Measurements from ENCODE around the gene CACNA1I. TPM values are rescaled to one million over a fixed set of nuclear protein-coding genes. Genes with fewer than 3 reads are reported as not detected.
A peak's percentile ranks its signal among the peaks of the same experiment; 100 is the strongest.

CACNA1I gene
- total and polyA plus RNA-seq, 4 donors: 0.16 to 0.33 TPM; not detected in 2

- ATAC-seq (ENCODE audit: low FRiP score): no peak
- Histone ChIP-seq H3K4me3 (ENCODE audit: low read length in 2 of 2) (no peak overlapping the region), H3K27ac (ENCODE audit: low read depth in 1 of 2, low read length in 2 of 2) (no peak overlapping the region), H3K4me1 (ENCODE audit: control insufficient read depth in 1 of 2, insufficient read depth in 2 of 2, low read length in 2 of 2) (no peaks in the 10 kb centered on the region), H3K9me3 (ENCODE audit: control insufficient read depth, low read length) (no peaks in the 10 kb centered on the region), H3K36me3 (ENCODE audit: control insufficient read depth in 1 of 2, insufficient read depth in 2 of 2, low read length in 1 of 2) (no peaks in the 10 kb centered on the region), H3K27me3 (ENCODE audit: control insufficient read depth in 1 of 2, insufficient read depth in 2 of 2, low read length in 1 of 2) (no peaks in the 10 kb centered on the region)
- WGBS, 2 donors: 90 to 92% methylated on average over 8 of the region's 8 CpGs
- intact Hi-C loops (cut with DNase I): no loop called here
- no peak for DNase-seq
These were observed 10.8 kb downstream of the CACNA1I start for GRCh38 chr22:39581303-39581702.

GRCh38 chr22:39583066-39583667 is 12.6 kb downstream of the CACNA1I start:
- 53 to 72% methylated on average over 3 of the region's 3 CpGs for WGBS, 2 donors
- H3K9me3 ChIP-seq (ENCODE audit: control insufficient read depth, low read length): no peaks in the 10 kb centered on the region
- no peaks in the 10 kb centered on the region for H3K4me1 ChIP-seq (ENCODE audit: control insufficient read depth in 1 of 2, insufficient read depth in 2 of 2, low read length in 2 of 2)
- no peak for DNase-seq
- ATAC-seq (ENCODE audit: low FRiP score): no peak
- intact Hi-C loops (cut with DNase I): no loop called here
- H3K36me3 ChIP-seq (ENCODE audit: control insufficient read depth in 1 of 2, insufficient read depth in 2 of 2, low read length in 1 of 2): no peaks in the 10 kb centered on the region
- no peaks in the 10 kb centered on the region for H3K27me3 ChIP-seq (ENCODE audit: control insufficient read depth in 1 of 2, insufficient read depth in 2 of 2, low read length in 1 of 2)
- no peak overlapping the region for H3K4me3 ChIP-seq (ENCODE audit: low read length in 2 of 2)
- no peak overlapping the region for H3K27ac ChIP-seq (ENCODE audit: low read depth in 1 of 2, low read length in 2 of 2)

- H3K27me3 ChIP-seq (ENCODE audit: control insufficient read depth in 1 of 2, insufficient read depth in 2 of 2, low read length in 1 of 2): no peaks in the 10 kb centered on the region
- no peaks in the 10 kb centered on the region for H3K36me3 ChIP-seq (ENCODE audit: control insufficient read depth in 1 of 2, insufficient read depth in 2 of 2, low read length in 1 of 2)
- intact Hi-C loops (cut with DNase I): no loop called here
- no peak for ATAC-seq (ENCODE audit: low FRiP score)
- H3K27ac ChIP-seq (ENCODE audit: low read depth in 1 of 2, low read length in 2 of 2): no peak overlapping the region
- no peaks in the 10 kb centered on the region for H3K4me1 ChIP-seq (ENCODE audit: control insufficient read depth in 1 of 2, insufficient read depth in 2 of 2, low read length in 2 of 2)
- no peak for DNase-seq
- 75 to 80% methylated on average over 11 of the region's 11 CpGs for WGBS, 2 donors
- no peaks in the 10 kb centered on the region for H3K9me3 ChIP-seq (ENCODE audit: control insufficient read depth, low read length)
- H3K4me3 ChIP-seq (ENCODE audit: low read length in 2 of 2): no peak overlapping the region
These were observed 19.3 kb downstream of the CACNA1I start for GRCh38 chr22:39589875-39590274.

- Histone ChIP-seq H3K4me3 (ENCODE audit: low read length in 2 of 2) (no peak overlapping the region), H3K27me3 (ENCODE audit: control insufficient read depth in 1 of 2, insufficient read depth in 2 of 2, low read length in 1 of 2) (no peaks in the 10 kb centered on the region), H3K27ac (ENCODE audit: low read depth in 1 of 2, low read length in 2 of 2) (no peak overlapping the region), H3K4me1 (ENCODE audit: control insufficient read depth in 1 of 2, insufficient read depth in 2 of 2, low read length in 2 of 2) (no peaks in the 10 kb centered on the region), H3K36me3 (ENCODE audit: control insufficient read depth in 1 of 2, insufficient read depth in 2 of 2, low read length in 1 of 2) (no peaks in the 10 kb centered on the region), H3K9me3 (ENCODE audit: control insufficient read depth, low read length) (no peaks in the 10 kb centered on the region)
- no peak for ATAC-seq (ENCODE audit: low FRiP score)
- WGBS, 2 donors: 40 to 42% methylated on average over 32 of the region's 32 CpGs
- intact Hi-C loops (cut with DNase I): no loop called here
- DNase-seq: peak; percentile 73 to 85
These were observed 21.8 kb downstream of the CACNA1I start for GRCh38 chr22:39592081-39593065.

- Histone ChIP-seq H3K27me3 (ENCODE audit: control insufficient read depth in 1 of 2, insufficient read depth in 2 of 2, low read length in 1 of 2) (no peaks in the 10 kb centered on the region), H3K4me3 (ENCODE audit: low read length in 2 of 2) (no peak overlapping the region), H3K9me3 (ENCODE audit: control insufficient read depth, low read length) (no peaks in the 10 kb centered on the region), H3K36me3 (ENCODE audit: control insufficient read depth in 1 of 2, insufficient read depth in 2 of 2, low read length in 1 of 2) (no peaks in the 10 kb centered on the region), H3K27ac (ENCODE audit: low read depth in 1 of 2, low read length in 2 of 2) (no peak overlapping the region), H3K4me1 (ENCODE audit: control insufficient read depth in 1 of 2, insufficient read depth in 2 of 2, low read length in 2 of 2) (no peaks in the 10 kb centered on the region)
- WGBS, 2 donors: 54 to 62% methylated on average over 12 of the region's 12 CpGs
- intact Hi-C loops (cut with DNase I): no loop called here
- ATAC-seq (ENCODE audit: low FRiP score): no peak
- no peak for DNase-seq
These were observed 22.7 kb downstream of the CACNA1I start for GRCh38 chr22:39593066-39593930.

GRCh38 chr22:39593931-39594285 is 23.4 kb downstream of the CACNA1I start:
- no peaks in the 10 kb centered on the region for H3K27me3 ChIP-seq (ENCODE audit: control insufficient read depth in 1 of 2, insufficient read depth in 2 of 2, low read length in 1 of 2)
- DNase-seq: no peak

GRCh38 chr22:39594411-39594810 is 23.9 kb downstream of the CACNA1I start:
- H3K4me1 ChIP-seq (ENCODE audit: control insufficient read depth in 1 of 2, insufficient read depth in 2 of 2, low read length in 2 of 2): no peaks in the 10 kb centered on the region
- 70 to 76% methylated on average over 7 of the region's 7 CpGs for WGBS, 2 donors
- no peaks in the 10 kb centered on the region for H3K27me3 ChIP-seq (ENCODE audit: control insufficient read depth in 1 of 2, insufficient read depth in 2 of 2, low read length in 1 of 2)
- intact Hi-C loops (cut with DNase I): no loop called here
- no peak overlapping the region for H3K4me3 ChIP-seq (ENCODE audit: low read length in 2 of 2)
- H3K9me3 ChIP-seq (ENCODE audit: control insufficient read depth, low read length): no peaks in the 10 kb centered on the region
- no peak overlapping the region for H3K27ac ChIP-seq (ENCODE audit: low read depth in 1 of 2, low read length in 2 of 2)
- no peaks in the 10 kb centered on the region for H3K36me3 ChIP-seq (ENCODE audit: control insufficient read depth in 1 of 2, insufficient read depth in 2 of 2, low read length in 1 of 2)
- no peak for ATAC-seq (ENCODE audit: low FRiP score)
- DNase-seq: no peak

More at GRCh38 chr22:39593931-39594285, 23.4 kb downstream of the CACNA1I start:
- WGBS, 2 donors: 69 to 77% methylated on average over 6 of the region's 6 CpGs
- intact Hi-C loops (cut with DNase I): no loop called here
- H3K4me3 ChIP-seq (ENCODE audit: low read length in 2 of 2): no peak overlapping the region
- no peak overlapping the region for H3K27ac ChIP-seq (ENCODE audit: low read depth in 1 of 2, low read length in 2 of 2)
- no peaks in the 10 kb centered on the region for H3K4me1 ChIP-seq (ENCODE audit: control insufficient read depth in 1 of 2, insufficient read depth in 2 of 2, low read length in 2 of 2)
- H3K9me3 ChIP-seq (ENCODE audit: control insufficient read depth, low read length): no peaks in the 10 kb centered on the region
- no peak for ATAC-seq (ENCODE audit: low FRiP score)
- no peaks in the 10 kb centered on the region for H3K36me3 ChIP-seq (ENCODE audit: control insufficient read depth in 1 of 2, insufficient read depth in 2 of 2, low read length in 1 of 2)

- intact Hi-C loops (cut with DNase I): no loop called here
- DNase-seq: no peak
- WGBS, 2 donors: 76 to 78% methylated on average over 12 of the region's 12 CpGs
These were observed 25.1 kb downstream of the CACNA1I start for GRCh38 chr22:39595622-39596172.

More at GRCh38 chr22:39595622-39596172, 25.1 kb downstream of the CACNA1I start:
- H3K9me3 ChIP-seq (ENCODE audit: control insufficient read depth, low read length): no peaks in the 10 kb centered on the region
- ATAC-seq (ENCODE audit: low FRiP score): no peak
- H3K27ac ChIP-seq (ENCODE audit: low read depth in 1 of 2, low read length in 2 of 2): no peak overlapping the region
- H3K4me1 ChIP-seq (ENCODE audit: control insufficient read depth in 1 of 2, insufficient read depth in 2 of 2, low read length in 2 of 2): no peaks in the 10 kb centered on the region
- no peaks in the 10 kb centered on the region for H3K27me3 ChIP-seq (ENCODE audit: control insufficient read depth in 1 of 2, insufficient read depth in 2 of 2, low read length in 1 of 2)
- no peaks in the 10 kb centered on the region for H3K36me3 ChIP-seq (ENCODE audit: control insufficient read depth in 1 of 2, insufficient read depth in 2 of 2, low read length in 1 of 2)
- no peak overlapping the region for H3K4me3 ChIP-seq (ENCODE audit: low read length in 2 of 2)
